HG02973 (cell line): ENCODE data around the gene EFL1.

Experiments used
- ATAC-seq: cut with Tn5 transposase; IDR thresholded peaks from one replicate; pipeline ENCODE4 v1.9.1; 2021; ENCODE audit warnings: moderate library complexity; ENCODE audit not compliant: unreplicated experiment

EFL1 gene

DNA sequence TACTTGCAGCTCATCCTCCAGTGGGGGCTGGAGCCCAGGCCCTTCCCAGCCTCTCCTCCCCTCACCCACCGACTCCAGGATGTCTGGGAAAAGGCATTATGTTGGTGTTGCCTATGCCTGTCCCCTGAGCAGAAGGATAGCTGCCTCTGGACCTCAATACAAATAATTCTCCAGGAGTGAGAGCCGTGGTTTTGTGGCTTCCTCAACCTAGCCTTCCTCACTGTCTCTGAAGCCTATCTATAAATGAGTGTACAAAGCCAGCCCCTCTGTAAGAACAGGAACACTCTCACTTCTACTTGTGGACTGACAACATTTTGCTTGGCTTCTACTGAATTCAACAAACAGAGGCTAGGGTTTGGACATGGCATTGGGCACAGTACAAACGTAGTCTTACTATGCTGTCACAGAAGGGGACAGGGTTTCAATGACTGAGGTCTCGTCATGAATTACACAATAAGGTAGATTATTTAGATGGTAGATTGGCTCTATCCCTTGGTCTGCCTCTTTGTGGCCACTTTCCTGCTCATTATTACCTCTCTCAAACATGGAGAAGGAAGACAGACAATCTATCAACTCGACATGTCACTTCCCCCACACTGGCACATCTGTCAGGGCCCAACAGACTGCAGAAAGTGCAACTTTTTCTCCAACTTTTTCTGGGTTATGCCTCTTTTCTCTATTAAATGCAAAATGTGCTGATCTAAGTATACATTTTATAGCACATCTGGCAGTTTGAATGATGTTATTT lies 134.0 kb downstream of the EFL1 start:
- ATAC-seq, result peak; percentile 72

DNA sequence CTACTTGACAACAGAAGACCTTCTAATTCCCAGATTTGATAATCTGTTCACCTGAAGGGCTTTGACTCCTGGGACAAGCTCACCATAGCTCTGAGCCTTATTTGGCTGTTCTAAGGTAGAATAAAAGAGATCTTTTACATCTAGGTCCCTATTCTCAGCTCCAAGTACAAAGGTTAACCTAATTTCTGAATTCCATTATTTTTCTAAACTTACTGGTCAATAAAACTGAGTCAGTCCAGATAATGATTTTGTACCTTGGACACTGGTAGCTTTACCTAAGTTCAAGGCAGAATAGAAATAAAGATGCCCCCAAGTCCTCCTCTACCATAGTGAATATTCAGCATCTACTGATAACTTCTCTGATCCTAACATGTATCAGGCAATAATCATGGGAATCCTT lies 135.0 kb downstream of the EFL1 start:
- no peak for ATAC-seq

DNA sequence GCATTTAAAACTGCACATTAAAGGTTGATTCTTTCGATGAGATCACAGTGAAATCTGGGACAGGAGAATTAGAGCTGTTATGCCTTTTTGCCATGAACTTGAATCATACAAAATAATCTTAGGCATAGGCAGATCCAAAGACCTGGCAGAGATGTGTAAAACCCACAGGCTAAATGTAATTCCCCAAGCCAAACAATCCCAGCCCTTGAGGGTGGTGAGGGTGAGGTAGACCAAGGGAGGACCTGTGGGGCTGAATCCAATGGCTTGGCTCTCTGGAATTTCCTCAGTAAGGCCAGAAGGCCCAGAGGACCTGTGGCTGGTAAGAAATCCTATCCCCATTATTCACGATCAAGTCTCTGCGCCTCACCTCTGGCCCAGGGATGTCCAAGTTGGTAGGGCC lies 136.2 kb downstream of the EFL1 start:
- no peak for ATAC-seq

DNA sequence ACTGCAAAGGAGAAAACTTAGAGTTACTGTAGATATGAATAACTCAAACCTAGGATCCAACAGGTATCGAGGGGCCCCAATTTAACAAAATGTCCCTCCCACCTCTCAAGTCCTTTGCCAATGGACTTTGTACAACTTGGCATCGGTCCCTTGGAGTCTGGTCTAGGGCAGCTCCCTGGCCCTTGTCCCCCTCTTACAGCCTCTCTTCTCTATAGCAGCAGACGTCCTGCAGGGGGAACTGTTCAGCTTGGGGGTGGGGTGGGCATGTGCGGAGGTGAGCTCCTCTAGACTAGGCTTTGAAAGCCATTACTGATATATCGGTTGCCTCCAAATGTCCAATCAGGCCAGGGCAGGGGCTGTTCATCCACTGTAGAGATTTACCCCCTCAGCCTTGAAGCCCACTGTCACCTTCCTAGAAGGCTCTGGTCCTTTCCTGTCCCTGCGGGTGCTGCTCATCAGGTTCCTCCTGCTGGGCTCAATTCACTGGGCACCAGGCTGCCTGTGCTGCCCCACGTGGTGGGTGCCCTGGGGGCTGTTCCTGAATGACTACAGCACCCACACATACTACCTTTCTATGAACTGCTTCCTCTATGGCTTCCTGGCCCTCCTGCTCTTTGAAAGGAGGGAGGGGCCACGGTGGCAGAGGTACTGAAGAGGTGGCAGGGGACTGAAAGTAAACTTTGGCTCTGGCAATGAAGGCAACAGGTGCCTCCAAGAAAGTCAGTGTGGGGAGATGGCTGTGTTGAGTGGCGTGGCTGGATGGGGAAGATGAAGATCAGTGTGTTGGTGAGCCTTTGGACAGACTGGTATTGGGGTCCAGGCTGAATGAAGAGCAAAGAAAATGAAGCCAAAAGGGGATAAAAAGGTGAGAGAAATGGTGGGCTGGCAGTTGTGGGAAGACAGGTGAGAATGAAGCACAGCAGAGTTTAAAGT lies 137.9 kb downstream of the EFL1 start:
- no peak for ATAC-seq

DNA sequence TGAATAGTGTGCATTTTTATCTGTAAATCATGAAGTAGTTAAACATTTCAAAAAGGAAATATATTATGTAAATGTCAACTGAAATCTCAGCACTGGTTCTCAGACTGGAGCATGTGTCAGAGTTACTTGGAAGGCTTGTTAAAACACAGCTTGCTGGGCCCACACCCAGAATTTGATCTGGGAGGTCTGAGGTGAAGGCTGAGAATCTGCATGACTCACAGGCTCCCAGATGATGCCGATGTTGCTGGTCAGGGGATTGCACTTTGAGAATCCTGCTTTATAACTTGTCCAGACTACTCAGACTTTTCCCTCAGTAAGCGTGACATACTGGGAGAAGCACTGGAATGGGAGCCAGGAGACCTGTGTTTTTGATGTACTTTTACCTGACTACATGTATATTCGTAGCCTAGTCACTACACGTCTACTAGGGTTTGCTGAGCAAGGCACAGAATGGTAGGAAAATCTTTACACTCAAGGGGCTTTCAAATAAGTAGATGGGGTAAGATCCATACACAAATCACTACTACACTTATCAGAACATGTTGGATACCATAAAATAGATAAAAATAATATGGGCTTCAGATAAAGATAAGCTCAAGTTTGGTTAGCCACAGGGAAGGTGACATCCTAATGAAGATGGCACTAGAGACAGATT lies 139.7 kb downstream of the EFL1 start:
- no peak for ATAC-seq

DNA sequence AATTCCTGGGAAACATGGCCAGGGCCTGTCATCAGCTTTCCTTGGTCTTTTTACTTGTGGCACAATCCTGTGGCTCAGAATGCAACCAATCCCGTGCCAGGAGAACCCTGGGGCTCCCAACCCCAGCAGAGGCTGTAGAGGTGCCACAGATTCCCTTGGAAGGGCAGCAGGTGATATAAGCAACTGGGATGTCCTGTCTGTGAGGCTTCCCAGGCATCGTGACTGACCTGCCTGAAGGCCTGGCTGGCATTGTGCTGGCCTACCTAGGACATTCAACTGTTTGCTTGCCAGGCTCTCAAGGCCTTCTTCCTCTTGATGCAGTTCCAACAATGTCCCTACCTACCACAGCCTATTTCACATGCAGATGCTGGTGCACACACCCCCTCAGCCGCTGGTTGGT lies 144.5 kb downstream of the EFL1 start:
- ATAC-seq, result no peak

DNA sequence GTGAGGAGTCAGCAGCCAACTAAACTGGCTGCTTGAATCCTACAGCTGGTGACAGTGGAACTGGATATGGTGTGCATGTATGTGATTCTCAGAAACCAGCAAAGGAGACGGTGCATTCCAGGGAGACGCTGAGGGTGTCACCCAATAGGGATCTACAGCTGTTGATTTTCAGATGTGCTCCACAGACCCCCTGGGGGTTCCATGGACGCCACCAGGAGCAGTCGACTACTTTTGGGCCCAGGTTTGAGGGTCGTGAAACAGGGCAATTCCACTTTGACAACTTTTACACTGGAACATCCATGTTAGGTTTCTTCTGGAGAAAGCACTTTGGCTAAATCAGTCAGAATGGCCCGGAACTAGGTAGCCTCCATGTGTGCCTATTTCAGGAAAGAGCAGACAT lies 145.2 kb downstream of the EFL1 start:
- no peak for ATAC-seq

DNA sequence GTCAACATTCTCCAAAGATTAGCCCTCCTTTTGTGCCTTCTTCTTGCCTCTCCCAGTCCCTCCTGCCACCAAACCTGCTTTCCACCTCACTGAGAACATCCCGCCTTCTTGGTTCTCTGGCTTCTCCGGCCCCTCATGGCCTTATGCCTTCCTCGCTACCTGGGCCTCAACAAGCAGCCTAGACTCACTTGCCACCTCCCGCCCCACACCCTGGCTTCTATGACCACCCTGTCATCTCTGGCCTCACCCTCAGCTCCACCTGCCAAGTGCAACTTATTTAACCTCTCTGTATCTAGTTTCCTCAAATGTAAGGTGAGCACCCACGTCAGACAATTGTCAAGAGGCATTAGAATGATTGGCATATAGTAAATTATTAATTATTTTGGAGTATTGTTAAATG lies 147.9 kb downstream of the EFL1 start:
- ATAC-seq, result no peak

DNA sequence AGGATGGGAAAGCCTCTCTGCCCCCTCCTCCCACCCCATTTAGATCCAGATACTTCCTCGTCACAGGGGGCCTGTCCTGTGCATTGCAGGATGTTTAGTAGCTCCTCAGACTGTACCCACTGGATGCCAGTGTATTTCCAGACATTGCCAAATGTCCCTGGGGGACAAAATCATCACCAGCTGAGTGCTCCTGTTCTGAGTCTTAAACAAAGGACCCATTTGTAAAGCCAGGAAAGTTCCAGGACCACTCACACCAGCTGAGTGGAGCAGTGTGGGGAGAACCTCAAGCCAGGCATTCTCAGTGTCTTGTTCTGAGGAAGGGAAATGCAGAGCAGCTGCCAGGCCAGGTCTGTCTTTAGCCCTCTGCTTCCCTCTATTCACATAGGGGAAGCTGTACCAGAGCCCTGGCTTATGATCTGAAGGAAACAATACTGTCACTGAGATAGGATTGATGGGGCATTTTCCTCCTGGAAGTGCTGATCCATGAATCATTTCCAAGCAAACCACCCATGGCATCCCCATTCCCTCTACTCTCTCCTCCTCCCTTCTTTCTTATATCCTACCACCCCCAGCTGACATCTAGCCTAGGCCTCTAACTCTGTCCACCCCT lies 149.3 kb downstream of the EFL1 start:
- no peak for ATAC-seq

DNA sequence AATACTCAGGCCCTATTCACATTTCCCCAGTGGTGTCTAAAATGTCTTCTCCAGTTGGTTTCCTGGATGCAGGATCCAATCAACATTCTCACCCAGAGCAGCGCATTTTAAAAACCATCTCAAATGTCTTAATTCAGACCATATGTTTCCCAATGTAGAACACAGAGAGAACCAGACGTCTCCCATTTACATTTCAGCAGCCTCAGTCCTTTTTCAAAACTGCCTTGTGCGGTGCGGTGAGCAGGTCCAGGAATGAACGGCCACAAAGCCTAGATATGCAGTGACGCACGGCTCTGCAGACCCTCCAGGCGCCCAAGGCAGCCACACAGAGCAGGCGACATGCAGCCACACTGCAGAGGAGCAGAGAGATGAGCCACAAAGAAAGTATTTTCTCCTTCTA lies 150.6 kb downstream of the EFL1 start:
- ATAC-seq, result no peak

DNA sequence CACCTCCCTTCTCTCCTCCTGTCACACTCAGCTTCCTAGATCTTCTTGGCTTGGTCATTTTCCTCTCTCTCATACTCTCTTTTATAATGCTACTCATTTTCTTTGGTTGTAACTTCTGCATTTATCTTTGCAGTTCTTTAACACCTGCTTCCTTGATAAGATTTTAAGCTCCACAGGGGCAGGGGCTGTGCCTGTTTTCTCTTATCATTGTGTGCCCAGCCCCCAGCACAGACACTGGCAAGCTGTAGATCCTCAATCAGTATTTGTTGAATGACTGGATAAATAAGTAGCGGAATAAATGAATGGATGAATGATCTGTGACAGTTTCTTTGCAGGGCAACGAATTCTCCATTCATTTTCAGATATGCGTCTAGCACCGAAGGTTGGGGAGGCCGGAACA lies 152.4 kb downstream of the EFL1 start:
- no peak for ATAC-seq

DNA sequence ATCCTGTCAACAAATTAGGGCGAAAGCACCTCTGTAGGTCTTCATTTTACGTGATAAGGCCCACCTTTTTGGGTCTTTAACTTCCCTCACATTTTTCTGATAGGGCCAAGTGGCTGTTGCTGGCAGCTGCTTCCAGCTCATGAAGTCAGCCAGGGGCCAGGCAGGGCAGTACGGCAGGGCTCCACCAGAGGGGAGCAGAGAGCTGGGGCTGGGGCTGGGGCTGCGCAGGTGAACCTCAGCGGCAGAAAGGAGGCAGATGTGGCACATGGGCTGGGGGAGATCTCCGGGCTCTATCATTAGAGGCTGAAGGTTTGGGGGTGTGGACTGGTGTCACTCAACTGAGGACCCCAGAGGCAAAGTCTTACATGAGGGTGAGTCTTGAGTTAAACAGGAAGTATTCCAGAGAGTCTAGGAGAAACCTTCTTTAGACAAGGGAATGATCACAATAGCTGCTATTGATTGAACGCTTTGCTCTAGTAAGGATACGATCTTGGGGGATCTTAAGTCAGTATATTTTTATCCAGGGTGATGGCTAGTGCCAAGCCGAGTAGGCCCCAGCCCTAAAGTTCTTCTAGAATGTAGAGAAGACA lies 153.9 kb downstream of the EFL1 start:
- ATAC-seq, result peak; percentile 88

DNA sequence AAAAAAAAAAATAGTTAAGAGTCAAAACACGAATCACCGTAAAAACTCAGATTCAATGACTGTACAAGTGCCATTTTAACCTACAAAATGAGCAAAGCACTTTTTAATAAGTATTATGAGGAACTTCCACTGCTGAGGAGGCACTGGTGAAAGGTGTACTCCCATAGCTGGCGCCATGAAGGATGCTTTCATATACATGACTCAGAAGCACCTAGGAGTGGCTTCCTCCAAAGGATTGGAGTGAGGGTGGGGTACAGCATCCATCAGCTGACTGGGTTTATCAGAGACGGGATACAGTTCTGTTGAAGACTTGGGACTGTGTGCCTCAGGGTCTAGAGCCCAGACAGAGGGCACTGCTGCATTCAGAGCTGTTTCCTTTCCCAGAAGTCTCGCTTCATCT lies 155.9 kb downstream of the EFL1 start:
- ATAC-seq, result no peak

DNA sequence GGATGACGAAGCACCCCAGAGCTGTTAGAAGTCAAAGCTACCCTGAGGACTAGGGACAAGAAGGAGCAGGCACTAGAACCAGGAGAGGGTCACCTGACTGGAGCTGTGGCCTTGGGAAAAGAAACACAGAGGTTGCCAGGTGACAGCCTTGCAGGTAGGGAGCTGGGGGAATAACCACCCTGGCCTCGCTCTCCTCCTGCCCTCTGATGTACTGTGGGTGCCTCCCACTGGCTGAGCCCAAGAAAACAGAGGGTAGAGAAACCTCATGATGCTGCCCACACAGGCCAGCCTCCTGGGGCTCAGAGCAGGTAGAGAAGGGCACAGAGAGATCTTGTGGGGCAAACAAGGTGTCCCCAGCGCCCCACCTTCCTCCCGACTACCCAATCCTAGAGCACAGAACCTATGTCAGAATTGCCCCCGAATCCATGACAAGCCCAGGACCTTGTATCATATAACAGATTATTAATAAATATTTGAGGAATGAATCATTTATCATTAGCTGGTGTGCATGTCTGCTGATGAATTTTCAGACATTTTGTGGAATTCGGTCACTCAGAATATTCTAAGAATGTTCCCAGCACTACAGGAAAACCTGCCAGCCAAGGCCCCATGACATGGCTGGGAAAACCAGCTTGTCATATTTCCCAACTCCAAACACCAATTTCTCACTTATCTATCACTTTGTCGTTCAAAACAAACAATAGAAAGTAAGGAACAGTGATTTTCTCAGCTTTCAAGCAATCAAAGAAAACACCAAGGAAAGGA lies 156.9 kb downstream of the EFL1 start:
- no peak for ATAC-seq

DNA sequence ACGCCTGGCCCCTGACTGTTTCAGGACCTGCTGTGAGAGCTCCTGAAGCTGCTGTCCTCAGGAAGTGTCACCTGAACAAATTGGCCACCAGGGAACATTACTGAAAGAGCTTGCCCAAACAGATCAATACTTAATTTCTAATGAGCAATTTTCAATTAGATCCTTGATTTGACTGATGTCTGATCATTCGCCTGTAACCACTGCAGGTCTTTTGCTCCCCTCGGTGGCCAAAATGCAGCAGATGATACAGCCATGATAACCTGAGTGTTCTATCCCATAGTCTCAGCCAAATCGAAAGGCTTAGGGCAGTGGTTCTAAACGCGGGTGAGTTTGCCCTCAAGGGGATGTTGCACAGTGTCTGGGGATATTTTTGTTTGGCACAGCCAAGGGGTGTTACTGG lies 159.1 kb downstream of the EFL1 start:
- no peak for ATAC-seq

DNA sequence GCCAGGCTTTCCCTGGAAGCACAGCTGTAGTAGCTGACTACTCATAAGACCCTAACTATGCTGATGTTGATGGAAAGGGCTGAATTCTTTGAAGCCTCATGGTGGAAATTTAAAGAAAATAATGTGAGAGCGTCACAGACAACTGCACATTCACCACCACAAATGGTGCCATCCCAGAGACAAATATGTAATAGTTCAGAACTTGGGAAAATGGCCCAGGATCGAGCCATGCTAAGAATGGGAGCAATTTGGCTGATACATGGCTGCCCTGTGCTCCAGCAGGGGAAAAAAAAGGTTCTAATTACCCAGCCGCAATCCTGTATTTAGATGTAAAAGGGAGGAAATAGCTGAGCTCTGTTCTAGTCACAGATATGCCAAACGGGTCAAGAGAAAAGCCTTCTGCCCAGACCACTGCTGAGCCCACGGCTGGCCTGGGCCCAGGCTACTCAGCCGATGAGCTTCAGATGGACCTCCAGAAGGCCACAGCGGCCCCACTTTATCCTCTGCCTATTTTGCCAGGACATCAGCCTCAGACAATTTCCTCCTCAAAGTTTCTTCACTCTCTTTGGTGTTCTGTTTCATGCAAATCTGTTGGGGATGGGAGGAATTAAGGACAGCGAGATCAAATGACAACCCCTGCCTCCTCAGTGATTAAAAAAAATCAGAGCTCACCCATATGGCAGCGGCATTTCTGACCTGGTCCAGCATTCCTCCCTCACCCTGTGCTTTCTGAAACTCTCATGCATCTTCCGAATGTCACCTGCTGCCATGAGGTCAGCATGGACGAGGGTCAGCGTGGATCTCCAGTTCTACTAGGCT lies 162.2 kb downstream of the EFL1 start:
- no peak for ATAC-seq

DNA sequence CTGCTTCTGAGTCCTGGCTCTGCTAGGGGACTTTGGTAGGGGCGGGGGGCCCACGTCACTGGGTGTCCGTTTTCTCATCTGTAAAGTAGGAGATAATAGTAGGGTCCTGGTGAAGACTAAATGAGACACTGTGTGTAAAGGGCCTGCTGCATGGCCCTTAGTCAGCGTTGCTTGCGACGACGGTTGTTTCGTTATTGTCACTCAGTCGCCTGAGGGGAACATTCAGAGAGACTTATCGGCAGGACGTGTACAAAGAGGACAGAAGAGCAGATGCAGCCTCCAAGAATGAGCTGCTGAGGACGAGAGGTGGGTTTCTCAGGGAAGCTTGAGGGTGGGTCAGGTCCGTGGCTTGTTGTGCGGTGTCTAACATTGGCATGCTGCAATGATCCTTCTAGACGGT lies 163.9 kb downstream of the EFL1 start:
- ATAC-seq, result no peak

DNA sequence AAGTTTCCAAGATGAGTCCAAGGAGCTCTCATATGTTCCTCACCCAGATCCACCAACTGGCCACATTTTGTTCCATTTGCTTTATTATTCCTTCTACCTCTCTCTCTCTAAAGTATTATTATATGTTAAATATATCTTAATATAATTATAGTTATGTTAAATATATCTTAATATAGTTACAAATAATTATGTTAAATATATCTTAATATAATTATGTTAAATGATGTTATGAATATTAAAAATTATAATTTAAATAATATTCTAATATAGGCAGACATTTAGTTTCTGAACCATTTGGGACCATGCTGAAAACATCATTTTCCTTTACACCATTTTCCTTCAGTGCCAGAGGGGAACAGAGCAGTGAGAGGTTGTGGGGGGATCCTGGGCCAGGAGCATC lies 166.7 kb downstream of the EFL1 start:
- ATAC-seq, result no peak

DNA sequence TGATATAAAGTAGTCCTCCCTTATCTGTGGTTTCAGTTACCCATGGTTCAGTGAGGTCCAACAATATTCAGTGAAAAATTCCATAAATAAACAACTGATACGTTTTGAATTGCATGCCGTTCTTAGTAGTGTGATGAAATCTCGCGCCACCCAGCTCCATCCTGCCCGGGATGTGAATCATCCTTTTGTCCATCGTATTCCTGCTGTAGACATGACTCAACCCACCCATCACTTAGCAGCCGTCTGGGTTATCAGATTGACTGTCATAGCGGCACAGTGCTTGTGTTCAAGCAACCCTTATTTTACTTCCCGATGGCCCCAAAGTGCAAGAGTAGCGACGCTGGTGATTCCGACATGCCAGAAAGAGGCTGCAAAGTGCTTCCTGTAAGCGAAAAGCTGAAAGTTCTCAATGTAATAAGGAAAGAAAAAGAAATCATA lies 168.7 kb downstream of the EFL1 start:
- ATAC-seq, result no peak
